HG02623 (cell line): Measurements from ENCODE around the gene PGPEP1.
A peak's percentile ranks its signal among the peaks of the same experiment; 100 is the strongest.
"Not testable (repeated sequence)": the region's sequence is repeated elsewhere in the genome, so short reads cannot be mapped to it uniquely, and the experiment has no call there.

Experiments used
- ATAC-seq: cut with Tn5 transposase; IDR thresholded peaks from one replicate; pipeline ENCODE4 v1.9.1; 2021; ENCODE audit warnings: moderate library complexity; ENCODE audit not compliant: unreplicated experiment

The PGPEP1 gene

GRCh38 chr19:18363787-18364186 lies 23.4 kb downstream of the PGPEP1 start:
- ATAC-seq = no peak

- ATAC-seq = not testable (repeated sequence)
These were observed 24.0 kb downstream of the PGPEP1 start for GRCh38 chr19:18364277-18364825.

GRCh38 chr19:18364826-18365528 lies 24.6 kb downstream of the PGPEP1 start:
- no peak for ATAC-seq

- no peak for ATAC-seq
These were observed 25.6 kb downstream of the PGPEP1 start for GRCh38 chr19:18366021-18366435.

GRCh38 chr19:18368504-18369222 lies 28.3 kb downstream of the PGPEP1 start:
- no peak for ATAC-seq

GRCh38 chr19:18373407-18373891 lies 33.1 kb downstream of the PGPEP1 start:
- ATAC-seq = no peak

GRCh38 chr19:18373892-18374629 lies 33.7 kb downstream of the PGPEP1 start:
- ATAC-seq = peak; percentile 59

- ATAC-seq = no peak
These were observed 36.6 kb downstream of the PGPEP1 start for GRCh38 chr19:18377026-18377425.

GRCh38 chr19:18379803-18380747 lies 39.7 kb downstream of the PGPEP1 start:
- ATAC-seq = no peak

GRCh38 chr19:18380843-18381242 lies 40.4 kb downstream of the PGPEP1 start:
- no peak for ATAC-seq

- ATAC-seq = not testable (repeated sequence)
These were observed 43.2 kb downstream of the PGPEP1 start for GRCh38 chr19:18383622-18384021.

- no peak for ATAC-seq
These were observed 44.4 kb downstream of the PGPEP1 start for GRCh38 chr19:18384775-18385174.

GRCh38 chr19:18385359-18385674 lies 44.9 kb downstream of the PGPEP1 start:
- no peak for ATAC-seq

GRCh38 chr19:18385675-18386542 lies 45.5 kb downstream of the PGPEP1 start, which contains the start of gene GDF15:
GDF15 (plus strand) TSS chr19:18386158; CDS start chr19:18386190, 32 bp downstream.
- no peak for ATAC-seq

- ATAC-seq = no peak
These were observed 46.3 kb downstream of the PGPEP1 start for GRCh38 chr19:18386543-18387271.

GRCh38 chr19:18388100-18388959 lies 47.9 kb downstream of the PGPEP1 start:
- ATAC-seq = peak; percentile 60

- ATAC-seq = no peak
These were observed 48.7 kb downstream of the PGPEP1 start for GRCh38 chr19:18388960-18389725.
